GM06990 (cell line): ENCODE data around the gene NAGK.
A peak's percentile ranks its signal among the peaks of the same experiment; 100 is the strongest.
"Not testable (repeated sequence)": the region's sequence is repeated elsewhere in the genome, so short reads cannot be mapped to it uniquely, and the experiment has no call there.

Experiments used
- DNase-seq: peaks from one replicate; pipeline ENCODE4 v3.0.0-alpha.2; 2011; ENCODE audit not compliant: insufficient read length; ENCODE audit errors: extremely low read depth
- H3K27me3 ChIP-seq: replicated peaks from 2 replicates; pipeline ENCODE4 v1.6.0; 2011; ENCODE audit warnings: low read length; ENCODE audit not compliant: control insufficient read depth, insufficient read depth
- H3K36me3 ChIP-seq: 2 replicates; pipeline ENCODE4 v1.5.1; 2011; ENCODE audit warnings: low read length; ENCODE audit not compliant: control insufficient read depth, insufficient read depth
- H3K4me3 ChIP-seq: replicated peaks from 2 replicates; pipeline ENCODE4 v1.5.1; 2011; ENCODE audit warnings: low read depth, mild to moderate bottlenecking, control low read depth, low read length
- TF ChIP-seq, protein P1 (sequence below): IDR thresholded peaks from 2 replicates; pipeline ENCODE4 v1.5.1; 2011; ENCODE audit warnings: low read length, control low read depth, mild to moderate bottlenecking, inconsistent platforms; ENCODE audit not compliant: insufficient read depth, poor library complexity, severe bottlenecking

NAGK gene

DNA sequence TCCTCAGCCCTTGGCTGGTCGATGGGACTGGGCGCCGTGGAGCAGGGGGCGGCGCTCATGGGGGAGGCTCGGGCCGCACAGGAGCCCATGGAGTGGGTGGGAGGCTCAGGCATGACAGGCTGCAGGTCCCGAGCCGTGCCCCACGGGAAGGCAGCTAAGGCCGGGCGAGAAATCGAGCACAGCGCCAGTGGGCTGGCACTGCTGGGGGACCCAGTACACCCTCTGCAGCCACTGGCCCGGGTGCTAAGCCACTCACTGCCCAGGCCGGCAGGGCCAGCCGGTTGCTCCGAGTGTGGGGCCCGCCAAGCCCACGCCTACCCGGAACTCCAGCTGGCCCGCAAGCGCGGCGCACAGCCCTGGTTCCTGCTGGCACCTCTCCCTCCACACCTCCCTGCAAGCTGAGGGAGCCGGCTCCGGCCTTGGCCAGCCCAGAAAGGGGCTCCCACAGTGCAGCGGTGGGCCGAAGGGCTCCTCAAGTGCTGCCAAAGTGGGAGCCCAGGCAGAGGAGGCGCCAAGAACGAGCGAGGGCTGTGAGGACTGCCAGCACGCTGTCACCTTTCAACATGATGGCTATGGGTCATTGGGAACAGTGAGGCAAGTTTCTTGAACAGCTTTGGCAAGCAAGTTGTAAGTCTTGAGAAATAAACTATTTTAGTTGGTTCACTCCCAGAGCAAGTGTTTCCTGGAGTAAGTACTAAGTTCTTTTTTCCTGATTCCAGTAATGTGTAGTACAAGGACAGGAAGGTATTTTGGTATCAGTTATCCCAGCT lies 24.2 kb downstream of the NAGK start:
- H3K36me3 ChIP-seq, DNase-seq, H3K27me3 ChIP-seq, H3K4me3 ChIP-seq: not testable (repeated sequence)

DNA sequence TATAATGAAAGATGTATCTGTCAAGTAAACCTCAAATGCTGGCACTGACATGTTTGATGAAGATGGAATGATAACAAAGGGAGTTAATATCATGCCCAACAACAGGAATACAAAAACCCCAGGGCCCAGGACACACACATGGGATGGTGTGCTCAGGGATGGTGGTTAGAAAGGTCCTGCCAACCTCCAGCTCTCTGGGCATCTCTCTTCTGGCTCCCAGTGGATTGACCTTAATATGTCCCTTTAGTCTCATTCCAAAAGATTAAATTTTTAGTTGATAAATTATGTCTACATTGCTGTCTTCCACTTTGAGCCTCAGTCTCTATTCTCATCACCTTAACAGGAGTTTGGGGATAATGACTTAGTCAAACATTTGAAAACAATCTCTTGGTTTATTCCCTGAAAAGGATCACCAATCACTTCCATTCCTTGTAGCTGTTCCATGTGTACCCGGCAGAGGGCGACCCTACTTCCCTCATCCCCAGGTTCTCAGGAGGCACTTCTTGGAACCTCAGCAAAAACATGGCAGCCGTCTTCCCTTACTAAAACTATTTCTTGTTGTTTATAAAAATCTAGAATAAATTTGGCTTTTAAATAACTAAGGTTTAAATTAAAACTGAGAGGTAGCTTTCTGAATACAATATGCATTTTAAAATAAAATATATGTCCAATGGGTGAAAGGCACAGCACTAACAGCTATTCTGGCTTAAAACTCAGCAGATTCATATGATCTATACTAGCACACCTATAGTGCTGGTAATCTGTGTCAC lies 31.9 kb downstream of the NAGK start:
- H3K27me3 ChIP-seq, result no peaks in the 10 kb centered on the region
- no peaks in the 10 kb centered on the region for H3K36me3 ChIP-seq
- DNase-seq, result no peak
- TF ChIP-seq, protein P1, sequence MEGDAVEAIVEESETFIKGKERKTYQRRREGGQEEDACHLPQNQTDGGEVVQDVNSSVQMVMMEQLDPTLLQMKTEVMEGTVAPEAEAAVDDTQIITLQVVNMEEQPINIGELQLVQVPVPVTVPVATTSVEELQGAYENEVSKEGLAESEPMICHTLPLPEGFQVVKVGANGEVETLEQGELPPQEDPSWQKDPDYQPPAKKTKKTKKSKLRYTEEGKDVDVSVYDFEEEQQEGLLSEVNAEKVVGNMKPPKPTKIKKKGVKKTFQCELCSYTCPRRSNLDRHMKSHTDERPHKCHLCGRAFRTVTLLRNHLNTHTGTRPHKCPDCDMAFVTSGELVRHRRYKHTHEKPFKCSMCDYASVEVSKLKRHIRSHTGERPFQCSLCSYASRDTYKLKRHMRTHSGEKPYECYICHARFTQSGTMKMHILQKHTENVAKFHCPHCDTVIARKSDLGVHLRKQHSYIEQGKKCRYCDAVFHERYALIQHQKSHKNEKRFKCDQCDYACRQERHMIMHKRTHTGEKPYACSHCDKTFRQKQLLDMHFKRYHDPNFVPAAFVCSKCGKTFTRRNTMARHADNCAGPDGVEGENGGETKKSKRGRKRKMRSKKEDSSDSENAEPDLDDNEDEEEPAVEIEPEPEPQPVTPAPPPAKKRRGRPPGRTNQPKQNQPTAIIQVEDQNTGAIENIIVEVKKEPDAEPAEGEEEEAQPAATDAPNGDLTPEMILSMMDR, result peak; percentile 83
- no peak overlapping the region for H3K4me3 ChIP-seq

DNA sequence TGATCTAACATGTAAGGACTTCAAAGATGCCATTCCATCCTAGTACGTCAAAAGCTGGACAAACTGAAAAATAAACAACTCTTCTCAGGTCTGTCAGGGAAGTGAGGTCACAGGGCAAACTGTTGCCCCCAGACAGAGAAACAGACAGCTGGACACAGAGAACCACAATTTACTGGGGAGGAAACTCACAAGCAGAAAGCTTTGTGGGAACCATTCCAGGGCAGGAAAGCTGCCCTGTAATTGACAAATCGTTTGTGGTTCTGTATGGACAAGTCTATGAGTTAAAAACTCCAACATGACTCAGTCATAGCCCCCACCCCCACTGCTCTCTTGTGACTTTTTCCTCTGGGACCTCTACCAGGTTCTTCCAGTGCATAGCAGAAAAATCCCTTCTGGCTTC lies 33.2 kb downstream of the NAGK start:
- TF ChIP-seq, protein P1, result no peak
- H3K27me3 ChIP-seq, result no peaks in the 10 kb centered on the region
- no peaks in the 10 kb centered on the region for H3K36me3 ChIP-seq
- no peak for DNase-seq
- no peak overlapping the region for H3K4me3 ChIP-seq

DNA sequence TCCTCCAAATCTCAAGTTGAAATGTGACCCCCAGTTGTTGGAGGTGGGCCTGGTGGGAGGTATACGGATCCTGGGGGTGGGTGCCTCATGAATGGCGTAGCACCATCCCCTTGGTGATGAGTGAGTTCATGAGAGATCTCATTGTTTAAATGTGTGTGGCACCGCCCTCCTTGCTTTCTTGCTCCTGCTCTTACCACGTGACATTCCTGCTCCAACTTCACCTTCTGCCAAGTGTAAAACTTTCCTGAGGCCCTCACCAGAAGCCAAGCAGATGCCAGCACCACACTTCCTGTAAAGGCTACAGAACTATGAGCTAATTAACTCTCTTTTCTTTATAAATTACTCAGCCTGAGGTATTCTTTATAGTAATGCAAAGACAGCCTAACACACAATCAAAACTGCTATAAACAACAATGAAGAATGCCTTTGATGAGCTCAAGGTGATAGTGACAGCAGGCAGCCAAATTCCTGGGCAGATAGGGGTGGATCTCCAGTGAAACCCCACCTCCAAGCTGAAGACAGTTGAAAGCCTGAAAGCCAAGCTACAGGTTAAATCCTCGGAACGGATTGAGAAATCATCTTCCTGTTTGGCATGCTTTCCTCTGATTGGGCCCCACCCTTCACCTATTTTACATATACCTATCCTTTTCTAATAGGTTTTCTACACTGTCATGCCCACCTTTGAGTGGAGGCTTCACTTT lies 34.7 kb downstream of the NAGK start:
- Histone ChIP-seq H3K4me3 (no peak overlapping the region), H3K27me3 (no peaks in the 10 kb centered on the region), H3K36me3 (no peaks in the 10 kb centered on the region)
- TF ChIP-seq, protein P1, result no peak
- DNase-seq, result no peak

DNA sequence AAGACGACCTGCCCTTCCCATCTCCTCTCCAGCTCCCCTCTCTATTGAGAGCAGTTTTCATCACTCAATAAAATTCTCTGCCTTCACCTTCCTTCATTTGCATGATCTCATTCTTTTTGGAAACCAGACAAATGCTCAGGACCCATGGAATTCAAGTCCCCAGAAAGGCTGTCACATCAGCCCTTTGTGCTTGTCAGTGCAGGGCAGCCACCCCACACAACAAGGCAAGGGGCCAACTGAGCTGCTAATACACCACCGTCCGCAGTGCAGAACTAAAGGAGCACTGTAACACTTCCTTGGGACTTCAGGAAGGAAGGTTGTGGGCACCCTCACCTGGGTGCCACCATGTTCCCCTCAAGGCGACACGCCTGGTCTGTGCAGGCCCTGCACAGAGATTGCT lies 35.4 kb downstream of the NAGK start:
- H3K27me3 ChIP-seq, result no peaks in the 10 kb centered on the region
- H3K4me3 ChIP-seq, result no peak overlapping the region
- no peak for DNase-seq
- TF ChIP-seq, protein P1, result no peak
- no peaks in the 10 kb centered on the region for H3K36me3 ChIP-seq

DNA sequence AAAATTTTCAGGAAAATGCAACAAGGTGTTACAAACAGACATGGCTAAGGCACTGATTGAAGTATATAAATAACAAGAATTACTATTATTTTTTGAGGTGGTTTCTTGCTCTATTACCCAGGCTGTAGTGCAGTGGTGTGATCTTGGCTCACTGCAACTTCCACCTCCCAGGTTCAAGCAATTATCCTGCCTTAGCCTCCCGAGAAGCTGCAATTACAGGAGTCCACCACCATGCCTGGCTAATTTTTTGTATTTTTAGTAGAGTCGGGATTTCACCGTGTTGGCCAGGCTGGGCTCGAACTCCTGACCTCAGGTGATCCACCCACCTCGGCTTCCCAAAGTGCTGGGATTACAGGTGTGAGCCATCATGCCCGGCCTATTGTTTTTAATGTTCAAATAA lies 38.0 kb downstream of the NAGK start:
- H3K36me3 ChIP-seq, H3K27me3 ChIP-seq, H3K4me3 ChIP-seq, DNase-seq: not testable (repeated sequence)
